GM12878 (cell line): ENCODE measurements around the gene CPA4. TPM values are rescaled to one million over a fixed set of nuclear protein-coding genes. Genes with fewer than 3 reads are reported as not detected.

Experiments
- BCL3 ChIP-seq: IDR thresholded peaks from 2 replicates; pipeline ENCODE4 v1.6.1; 2011; ENCODE audit warnings: borderline replicate concordance, low read depth, mild to moderate bottlenecking, moderate library complexity, low read length; ENCODE audit not compliant: insufficient read depth, poor library complexity, severe bottlenecking
- BHLHE40 ChIP-seq, 2 experiments: fragments of 450-650 bp in 1 of 2; IDR thresholded peaks; 2 replicates each; pipeline ENCODE4 v1.6.1; 2011 to 2017; ENCODE audit warnings: low read depth in 2 of 2, borderline replicate concordance in 1 of 2, improper control_type of control experiment in 1 of 2, low read length in 1 of 2, mild to moderate bottlenecking in 1 of 2
- EGR1 ChIP-seq, 2 experiments: IDR thresholded peaks; 1 replicate in 1 of 2; 2 replicates in 1 of 2; pipeline ENCODE4 v1.6.1; 2011 to 2012; ENCODE audit warnings: low read depth in 2 of 2, low read length in 2 of 2, borderline replicate concordance in 1 of 2, mild to moderate bottlenecking in 1 of 2, moderate library complexity in 1 of 2
- EP300 ChIP-seq, 2 experiments: fragments of 150-350 bp in 1 of 2; IDR thresholded peaks; 2 replicates each; pipeline ENCODE4 v1.6.1; 2011 to 2012; ENCODE audit warnings: low read depth in 2 of 2, low read length in 2 of 2, borderline replicate concordance in 1 of 2, improper control_type of control experiment in 1 of 2, inconsistent platforms in 1 of 2; ENCODE audit not compliant: control insufficient read depth in 1 of 2
- IRF5 ChIP-seq: fragments of 450-650 bp; IDR thresholded peaks from 2 replicates; pipeline ENCODE4 v1.6.1; 2017; ENCODE audit warnings: borderline replicate concordance
- MYB ChIP-seq: fragments of 150-350 bp; IDR thresholded peaks from 2 replicates; pipeline ENCODE4 v1.6.1; 2014; ENCODE audit warnings: mild to moderate bottlenecking, low read depth, low read length, borderline replicate concordance
- NFIC ChIP-seq: IDR thresholded peaks from 2 replicates; pipeline ENCODE4 v1.6.1; 2012; ENCODE audit warnings: low read depth, mild to moderate bottlenecking, inconsistent platforms, low read length, moderate library complexity
- RB1 ChIP-seq: fragments of 450-650 bp; formaldehyde crosslinking; IDR thresholded peaks from 2 replicates; pipeline ENCODE4 v1.6.1; 2017; ENCODE audit warnings: mild to moderate bottlenecking, borderline replicate concordance
- SREBF2 ChIP-seq: IDR thresholded peaks from 2 replicates; pipeline ENCODE4 v1.6.1; 2012; ENCODE audit warnings: mild to moderate bottlenecking, low read length
- TARDBP ChIP-seq: IDR thresholded peaks from 2 replicates; pipeline ENCODE4 v1.6.1; 2016; ENCODE audit warnings: borderline replicate concordance
- TCF3 ChIP-seq: IDR thresholded peaks from 2 replicates; pipeline ENCODE4 v1.6.1; 2012; ENCODE audit warnings: low read depth, mild to moderate bottlenecking, low read length, borderline replicate concordance; ENCODE audit not compliant: insufficient read depth
- ZNF217 ChIP-seq: fragments of 450-650 bp; IDR thresholded peaks from 2 replicates; pipeline ENCODE4 v1.6.1; 2017; ENCODE audit warnings: antibody characterized with exemption, mild to moderate bottlenecking
- ZNF592 ChIP-seq: fragments of 450-650 bp; IDR thresholded peaks from 2 replicates; pipeline ENCODE4 v1.6.1; 2017; ENCODE audit warnings: mild to moderate bottlenecking, moderate library complexity
- polyA plus RNA-seq, 11 experiments: library from polyadenylated mRNA; depleted of rRNA in 4 of 11; unstranded in 6 of 11; stranded (reverse) in 5 of 11; fragments of >200 nt; fragmentation: Nextera tagmentation in 4 of 11; fragmentation: Illumina TruSeq in 1 of 11; extraction: Ambion mirVana in 4 of 11; extraction: Trizol in 1 of 11; gene quantifications; 1 replicate in 1 of 11; 2 replicates in 10 of 11; pipeline versions ENCODE4 v1.2.1 to v1.2.3, GENCODE V29; 2011 to 2016; ENCODE audit warnings: inconsistent platforms in 2 of 11, missing spikeins in 2 of 11, low read depth in 1 of 11
- total RNA-seq, 4 experiments: library from RNA; depleted of rRNA in 3 of 4; stranded (reverse); fragments of >200 nt in 3 of 4; fragmentation: Illumina TruSeq in 1 of 4; extraction: Trizol in 1 of 4; gene quantifications; 2 replicates each; pipeline versions ENCODE4 v1.2.1 to v1.2.3, GENCODE V29; 2013 to 2021

CPA4 gene
- total and polyA plus RNA-seq, 10 of the 15 experiments (the other 5 are each of a cell fraction or from before 2014, with no cell fraction given): 0.05 to 0.35 (median 0.18) TPM; not detected in 1

GRCh38 chr7:130363026-130363847 lies 70.3 kb downstream of the CPA4 start (continued):
- TF ChIP-seq EP300 (IDR thresholded peaks at IDR 0.05; ENCODE audit: borderline replicate concordance in 1 of 2, control insufficient read depth in 1 of 2, low read depth in 2 of 2, low read length in 2 of 2) (no peak), SREBF2 (no peak), TARDBP (no peak), NFIC (peak; percentile 59; the same call in 1 of the 2 replicates), EGR1 (IDR thresholded peaks at IDR 0.05; ENCODE audit: borderline replicate concordance in 1 of 2, low read depth in 2 of 2, low read length in 2 of 2) (peak in 1 of 2 experiments; percentile 22; a peak in 1 of 3 replicates), ZNF217 (no peak), MYB (no peak), TCF3 (no peak), IRF5 (no peak), ZNF592 (no peak), BCL3 (peak; percentile 79), RB1 (no peak), BHLHE40 (IDR thresholded peaks at IDR 0.05; ENCODE audit: borderline replicate concordance in 1 of 2, low read depth in 2 of 2, low read length in 1 of 2) (peak in 1 of 2 experiments; percentile 10; a peak in 1 of 4 replicates)
